GM19397 (cell line): ENCODE measurements around the gene EDNRA.

Experiments used
- ATAC-seq: cut with Tn5 transposase; IDR thresholded peaks from one replicate; pipeline ENCODE4 v1.9.1; 2021; ENCODE audit warnings: mild to moderate bottlenecking, moderate library complexity; ENCODE audit not compliant: unreplicated experiment

Gene EDNRA

DNA sequence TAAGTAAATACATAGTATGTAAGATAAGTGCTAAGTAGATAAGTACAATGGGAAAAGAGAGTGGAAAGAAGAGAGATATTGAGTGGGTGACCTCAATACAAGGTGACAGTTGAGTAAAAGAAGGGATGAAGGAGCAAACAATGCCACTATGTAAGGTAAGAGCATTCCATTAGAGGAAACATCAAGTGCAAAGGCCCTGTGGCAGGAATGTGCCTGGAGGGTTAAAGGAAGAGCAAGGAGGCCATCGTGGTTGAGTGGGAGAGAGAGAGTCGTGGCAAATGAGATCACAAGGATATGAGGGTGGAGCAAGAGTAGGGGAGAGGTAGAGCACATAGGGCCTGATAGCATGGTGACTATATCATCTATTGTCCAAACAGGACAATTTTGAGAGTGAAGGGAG lies 13.4 kb downstream of the EDNRA start:
- no peak for ATAC-seq

DNA sequence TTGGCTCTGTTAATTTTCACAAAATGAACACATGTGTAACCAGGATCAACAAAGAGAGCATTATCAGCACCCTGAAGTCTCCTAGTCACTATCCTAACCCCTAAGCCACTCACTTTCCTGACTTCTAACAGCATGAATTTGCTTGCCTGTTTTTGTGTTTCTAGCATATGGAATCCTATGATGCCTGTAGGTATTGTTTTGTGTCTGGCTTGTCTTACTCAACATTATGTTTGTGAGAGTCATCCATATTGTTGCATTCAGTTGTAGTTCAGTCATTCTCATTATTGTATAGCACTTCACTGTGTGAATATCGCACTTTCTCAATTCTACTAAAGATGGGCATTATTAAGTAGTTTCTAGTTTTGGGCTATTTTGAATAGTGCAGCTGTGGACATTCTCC lies 15.6 kb downstream of the EDNRA start:
- ATAC-seq = no peak

DNA sequence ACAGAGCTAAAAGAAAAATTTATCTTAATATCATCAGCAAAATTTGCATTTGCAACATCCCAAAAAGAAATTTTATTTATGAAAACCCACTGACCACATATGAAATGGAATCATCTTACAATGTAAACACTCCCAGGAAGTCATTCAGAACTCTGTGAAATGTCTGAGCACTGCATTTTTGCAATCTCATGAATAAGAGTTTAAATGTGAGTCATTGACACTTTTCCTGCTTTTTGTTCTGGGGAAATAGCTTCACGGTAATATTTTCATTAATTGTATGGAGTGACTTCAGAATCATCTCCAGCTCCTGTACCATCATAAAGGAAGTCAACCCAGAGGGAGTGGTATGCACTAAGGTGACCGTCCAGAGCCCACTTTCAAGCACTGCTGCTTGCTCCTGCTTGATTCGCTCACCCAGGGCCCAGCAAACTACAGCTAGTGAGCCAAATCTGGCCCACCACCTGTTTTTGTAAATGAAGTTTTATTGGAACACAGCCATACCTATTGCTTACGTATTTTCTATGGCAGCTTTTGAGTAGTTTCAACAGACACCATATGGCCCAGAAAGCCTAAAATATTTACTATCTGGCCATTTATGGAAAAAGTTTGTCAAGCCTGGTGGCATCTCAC lies 17.2 kb downstream of the EDNRA start:
- ATAC-seq = no peak

DNA sequence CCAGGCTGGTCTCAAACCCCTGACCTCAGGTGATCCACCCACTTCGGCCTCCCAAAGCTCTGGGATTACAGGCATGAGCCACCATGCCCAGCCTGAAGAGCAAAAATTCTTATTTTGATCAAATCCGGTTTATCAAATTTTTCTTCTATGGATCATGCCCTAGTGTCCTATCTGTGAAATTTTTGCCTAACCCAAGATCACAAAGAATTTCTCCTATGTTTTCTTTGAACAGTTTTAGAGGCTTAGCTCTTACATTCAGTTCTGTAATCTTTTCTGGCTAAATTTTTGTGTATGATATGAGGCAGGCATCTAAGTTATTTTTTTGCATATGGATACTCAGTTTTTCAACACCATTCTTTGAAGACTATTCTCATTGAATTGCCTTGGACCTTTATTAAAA lies 27.4 kb downstream of the EDNRA start:
- ATAC-seq = no peak

DNA sequence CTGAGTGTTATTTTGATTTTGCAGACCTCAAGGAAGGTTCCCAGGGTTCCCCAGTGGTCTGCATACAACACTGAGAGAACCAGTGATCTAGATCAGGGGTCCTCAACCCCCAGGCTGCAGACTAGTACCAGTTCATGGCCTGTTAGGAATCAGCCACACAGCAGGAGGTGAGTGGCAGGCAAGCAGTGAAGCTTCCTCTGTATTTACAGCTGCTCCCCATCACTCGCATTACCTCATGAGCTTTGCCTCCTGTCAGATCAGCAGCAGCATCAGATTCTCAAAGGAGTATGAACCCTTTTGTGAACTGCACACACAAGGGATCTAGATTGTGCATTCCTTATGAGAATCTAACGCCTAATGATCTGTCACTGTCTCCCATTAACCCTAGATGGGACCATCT lies 28.5 kb downstream of the EDNRA start:
- ATAC-seq = no peak

DNA sequence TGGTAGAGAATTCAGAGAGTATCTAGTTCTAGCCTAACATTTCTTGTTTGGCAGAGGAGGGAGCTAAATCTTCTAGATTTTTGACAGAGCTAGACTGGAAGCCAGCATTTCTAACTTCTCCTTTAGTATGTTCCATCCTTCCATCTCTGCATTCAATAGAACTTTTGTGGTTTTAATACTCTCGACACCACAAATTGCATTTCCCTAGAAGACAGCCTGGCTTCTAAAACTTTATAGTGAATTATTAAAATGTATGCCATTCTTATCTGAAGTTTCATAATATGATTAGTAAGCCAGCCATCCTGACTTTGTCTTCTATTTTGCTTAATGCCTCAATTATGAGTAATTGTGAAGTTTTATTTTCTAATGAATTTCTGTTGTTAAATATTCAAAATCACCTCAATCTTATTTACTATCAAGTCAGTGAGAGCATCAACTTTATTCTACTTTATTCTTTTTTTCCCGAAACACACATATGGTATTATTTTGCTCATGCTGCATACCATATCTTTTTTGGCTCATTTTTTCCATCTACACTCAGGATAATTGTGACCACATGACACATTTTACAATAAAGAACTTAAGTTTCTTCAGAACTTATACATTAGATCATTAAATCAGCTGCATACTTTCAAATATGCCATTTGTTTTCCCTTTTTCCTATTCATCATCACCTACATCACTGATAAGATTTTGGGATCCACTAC lies 30.2 kb downstream of the EDNRA start:
- ATAC-seq = no peak

DNA sequence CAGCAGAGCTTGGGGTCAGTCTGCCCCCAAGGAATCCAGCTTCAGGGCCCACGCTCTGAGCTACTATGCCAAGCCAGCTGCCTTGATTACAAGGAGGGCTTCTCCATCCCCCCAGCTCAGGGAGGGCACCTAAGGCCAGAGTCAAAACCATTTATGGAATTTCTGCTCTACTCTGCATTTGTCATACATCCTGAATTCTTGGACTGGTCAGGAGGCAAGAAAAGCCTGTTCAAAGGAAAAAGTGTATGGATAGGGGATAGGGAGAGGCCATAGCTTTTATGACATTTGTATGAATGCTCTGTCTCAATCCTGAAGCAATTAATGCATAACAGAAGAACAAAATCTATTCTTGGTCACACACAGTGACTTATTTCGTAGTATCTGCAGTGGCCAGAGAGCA lies 32.2 kb downstream of the EDNRA start:
- no peak for ATAC-seq

DNA sequence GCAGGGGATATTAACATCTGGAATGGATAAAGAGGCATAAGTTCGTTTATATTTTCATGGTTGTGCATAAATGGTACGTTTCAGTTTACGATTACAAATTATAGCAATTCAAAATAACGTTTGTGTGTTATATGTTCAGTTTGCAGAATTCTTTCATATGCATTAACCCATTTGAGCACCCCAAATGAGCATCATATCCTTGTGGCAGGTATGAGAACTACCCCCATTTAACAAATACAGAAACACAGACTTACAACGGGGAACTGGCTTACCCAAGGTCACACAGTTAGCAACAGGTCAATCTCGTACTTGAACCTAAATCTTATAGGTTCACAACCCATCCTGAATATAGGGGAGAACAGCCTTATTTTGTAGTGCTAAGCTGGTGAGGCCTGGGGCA lies 33.1 kb downstream of the EDNRA start:
- ATAC-seq = no peak

DNA sequence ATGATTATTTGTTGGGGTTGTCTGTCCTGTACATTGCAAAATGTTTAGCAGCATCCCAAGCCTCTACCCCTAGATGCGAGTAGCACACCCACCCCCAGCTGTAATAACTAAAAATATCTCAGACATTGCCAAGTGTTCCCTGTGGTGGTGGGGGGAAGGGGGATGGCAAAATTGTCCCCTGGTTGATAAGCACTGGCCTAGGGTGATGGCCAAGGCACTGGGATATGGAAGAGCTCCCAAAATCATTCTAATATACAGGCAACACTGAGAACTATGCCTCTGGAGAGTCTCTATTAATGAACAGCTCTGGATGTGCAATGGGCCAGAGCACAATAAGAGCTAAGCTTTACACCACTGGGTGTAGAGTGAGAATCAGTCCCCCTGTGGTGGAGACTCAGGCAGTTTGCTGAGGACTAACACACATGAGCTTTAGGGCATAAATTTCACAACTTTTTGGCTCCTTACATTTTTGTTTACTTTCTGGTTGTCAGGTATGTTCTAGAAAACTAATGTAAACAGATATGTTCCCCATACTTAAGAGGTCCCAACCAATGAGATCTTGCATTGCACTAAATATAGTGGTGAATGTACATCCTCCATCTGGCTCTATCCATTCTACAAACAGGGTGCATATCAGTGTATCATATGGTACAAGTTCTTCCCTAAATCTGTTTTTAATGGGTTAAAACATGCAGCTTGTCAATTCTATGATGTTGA lies 34.5 kb downstream of the EDNRA start:
- ATAC-seq = no peak

DNA sequence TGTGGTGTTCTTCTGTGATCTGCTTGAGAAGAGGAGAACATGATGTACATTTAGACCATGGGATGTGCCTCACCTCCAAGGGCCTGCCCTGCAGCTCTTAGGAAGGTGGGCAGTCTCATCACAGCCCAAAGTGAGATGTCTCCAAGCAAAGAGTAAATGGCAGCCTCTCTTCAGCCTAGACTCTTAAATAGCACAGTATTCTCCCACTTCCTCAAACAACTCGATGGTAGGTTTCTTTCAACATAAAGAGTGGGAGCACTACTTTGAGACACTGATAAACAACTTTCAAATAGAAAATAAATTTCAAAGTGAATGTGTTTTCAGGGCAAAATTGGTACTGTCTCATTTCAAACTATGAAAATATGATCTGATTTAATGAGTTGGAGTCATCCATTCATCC lies 35.2 kb downstream of the EDNRA start:
- ATAC-seq = no peak

DNA sequence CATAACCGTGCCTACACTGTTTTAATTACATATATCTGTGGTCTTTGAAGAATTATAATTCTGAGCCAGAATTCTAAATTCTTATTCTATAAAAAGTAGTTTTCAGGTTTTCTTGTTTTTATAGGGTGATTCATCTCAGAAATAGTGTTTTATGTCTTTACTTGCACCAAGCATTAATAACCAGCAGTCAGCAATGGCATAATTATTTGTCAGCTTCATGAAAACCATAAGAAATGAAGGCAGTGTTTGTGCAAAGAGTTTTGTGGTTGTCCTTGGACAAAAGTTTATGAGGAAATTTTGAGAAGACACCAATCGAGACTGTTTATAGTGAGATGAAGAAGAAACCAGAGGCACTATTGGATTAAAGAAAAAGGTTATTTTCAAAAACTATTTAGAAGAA lies 37.2 kb downstream of the EDNRA start:
- no peak for ATAC-seq

DNA sequence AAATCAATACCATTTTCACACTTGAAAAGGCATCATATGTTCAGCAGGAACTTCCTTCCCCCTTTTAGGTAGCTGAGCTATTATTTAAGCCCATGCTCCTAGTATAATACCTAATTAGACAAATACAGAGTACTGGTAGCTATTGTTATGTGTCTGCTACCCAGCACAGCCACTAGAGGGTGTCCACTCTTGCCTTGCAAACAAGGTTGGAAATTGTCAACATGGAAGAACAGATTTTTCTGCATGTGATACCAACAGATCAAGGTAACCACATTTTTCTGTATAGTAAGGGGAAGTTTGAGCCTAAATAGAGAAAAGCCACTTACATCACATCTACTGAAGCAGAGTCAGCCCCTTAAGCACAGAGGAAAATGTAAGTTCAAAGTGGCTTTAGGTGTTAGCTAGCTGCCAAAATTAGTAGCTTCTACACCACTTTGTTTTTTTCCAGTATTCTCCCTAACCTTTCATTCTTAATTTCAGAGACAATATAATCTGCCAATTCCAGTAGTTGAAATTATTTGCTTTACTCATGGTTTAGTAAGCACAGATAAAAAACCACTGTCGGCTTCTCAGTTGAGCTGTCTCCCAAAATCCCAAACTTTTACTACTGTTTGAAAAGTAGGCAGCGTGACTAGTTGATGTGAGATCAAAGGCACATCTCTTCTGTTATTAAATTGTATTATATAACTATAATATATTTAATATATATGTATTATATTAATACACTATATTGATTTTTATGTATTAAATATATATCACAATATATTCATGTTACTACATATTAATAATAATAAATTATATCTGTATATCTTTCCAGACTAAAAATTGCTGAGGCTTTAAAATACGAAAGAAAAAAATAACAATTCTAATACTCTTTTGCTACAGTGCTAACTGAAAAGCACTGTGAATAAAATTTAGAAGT lies 38.2 kb downstream of the EDNRA start:
- peak; percentile 84 for ATAC-seq

DNA sequence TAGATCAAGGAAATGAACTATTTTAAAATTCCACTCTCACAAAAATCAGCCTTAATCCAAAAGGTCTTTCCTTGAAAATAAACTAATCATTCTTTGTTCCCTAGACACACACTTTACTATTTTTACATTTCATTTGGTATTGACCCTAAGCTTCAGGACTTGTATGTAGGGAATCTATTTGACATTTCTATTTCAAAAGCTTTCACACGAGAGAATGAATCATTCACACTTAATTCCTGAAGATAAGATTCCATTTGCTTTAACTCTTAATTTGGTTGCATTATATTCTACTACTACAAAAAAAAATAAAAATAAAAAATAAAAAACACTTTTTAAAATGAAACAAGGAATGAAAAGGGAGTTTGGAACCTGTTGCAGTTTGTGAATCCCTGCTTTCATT lies 43.7 kb downstream of the EDNRA start:
- no peak for ATAC-seq

DNA sequence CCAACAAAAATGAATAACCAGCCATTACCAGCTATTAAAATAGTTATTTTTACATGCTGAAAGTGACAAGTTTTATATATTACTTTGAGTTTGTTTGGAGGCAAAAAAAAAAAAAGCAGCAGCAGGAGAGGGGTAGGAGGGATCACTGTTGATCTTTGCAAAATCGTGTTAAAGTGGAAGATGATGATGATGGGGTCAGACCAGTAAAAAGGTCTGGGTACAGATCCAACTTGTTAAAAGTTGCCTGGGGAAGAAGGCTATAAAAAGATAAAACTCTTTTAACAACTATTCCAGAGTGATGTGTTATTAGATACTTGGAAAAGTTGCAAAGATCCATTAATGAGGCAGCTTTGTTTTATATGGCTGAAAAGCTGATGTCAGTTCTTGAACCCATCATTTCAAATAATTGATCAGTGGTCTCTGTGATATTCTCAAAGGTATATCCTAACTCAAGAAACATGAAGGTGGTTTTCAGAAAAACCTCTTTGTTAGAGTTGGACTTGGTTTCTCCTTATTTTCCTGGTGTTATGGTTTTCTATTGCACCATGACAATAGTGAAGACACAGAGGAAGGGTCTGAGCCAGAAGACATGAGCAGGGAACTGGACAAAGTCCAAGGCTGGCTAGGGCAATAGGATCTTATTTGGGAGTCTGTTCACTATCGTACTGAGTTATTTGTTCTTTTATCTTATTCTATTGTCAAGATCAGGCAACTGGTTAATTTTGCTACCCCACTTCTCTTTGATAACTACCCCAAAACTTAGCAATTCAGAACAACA lies 44.8 kb downstream of the EDNRA start:
- no peak for ATAC-seq

DNA sequence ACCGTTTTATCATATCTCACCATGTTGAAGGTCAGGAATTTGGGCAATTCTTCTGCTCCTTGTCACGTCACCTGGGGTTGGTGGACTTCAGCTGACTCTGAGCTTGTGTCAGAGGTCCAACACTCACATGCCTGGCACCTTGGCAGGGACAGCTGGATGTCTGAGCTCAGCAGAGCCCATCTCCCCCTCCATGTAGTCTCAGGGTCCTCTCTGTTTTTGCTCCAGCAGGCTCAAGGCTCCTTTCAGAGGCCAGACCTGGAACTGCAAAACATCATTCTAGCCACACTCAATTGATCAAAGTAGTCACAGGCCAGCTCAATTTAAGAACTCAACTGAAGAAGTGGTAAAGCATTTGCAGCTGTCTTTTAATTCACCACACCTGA lies 45.4 kb downstream of the EDNRA start:
- ATAC-seq = no peak

DNA sequence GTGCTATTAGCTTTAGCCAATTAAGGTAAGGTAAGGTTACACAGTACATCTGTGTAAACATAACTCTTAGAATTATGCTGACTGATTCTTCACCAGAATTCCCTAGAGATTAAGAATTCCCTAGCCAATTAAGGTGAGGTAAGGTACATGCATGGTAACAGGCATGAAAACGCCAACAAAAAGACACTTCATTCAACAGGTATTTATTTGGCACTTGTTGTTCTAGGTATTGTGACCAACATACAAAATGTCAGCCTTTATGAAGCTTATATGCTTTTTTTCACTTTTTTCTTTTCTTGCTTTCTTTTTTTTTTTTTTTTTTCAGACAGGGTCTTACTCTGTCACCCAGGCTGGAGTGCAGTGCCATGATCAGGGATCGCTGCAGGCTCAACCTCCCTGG lies 47.2 kb downstream of the EDNRA start:
- no peak for ATAC-seq

DNA sequence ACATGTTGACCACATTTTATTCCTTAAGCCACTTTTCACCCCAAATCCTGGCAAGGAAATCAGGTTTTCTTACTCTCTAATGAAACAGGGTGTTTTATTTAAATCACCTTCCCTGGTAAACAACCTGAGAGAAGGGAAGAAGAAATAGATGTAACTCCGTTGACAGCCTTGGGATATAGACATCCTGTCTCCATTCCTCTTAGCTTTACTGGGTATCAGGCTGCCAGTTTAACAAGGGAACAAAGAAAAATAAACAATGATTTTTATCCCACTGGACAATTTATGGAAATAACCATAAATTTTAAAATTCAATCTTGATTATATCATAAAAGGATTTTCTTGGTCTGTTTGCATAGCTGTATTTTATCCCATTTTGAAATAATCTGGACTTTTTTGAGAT lies 49.2 kb downstream of the EDNRA start:
- ATAC-seq = no peak

DNA sequence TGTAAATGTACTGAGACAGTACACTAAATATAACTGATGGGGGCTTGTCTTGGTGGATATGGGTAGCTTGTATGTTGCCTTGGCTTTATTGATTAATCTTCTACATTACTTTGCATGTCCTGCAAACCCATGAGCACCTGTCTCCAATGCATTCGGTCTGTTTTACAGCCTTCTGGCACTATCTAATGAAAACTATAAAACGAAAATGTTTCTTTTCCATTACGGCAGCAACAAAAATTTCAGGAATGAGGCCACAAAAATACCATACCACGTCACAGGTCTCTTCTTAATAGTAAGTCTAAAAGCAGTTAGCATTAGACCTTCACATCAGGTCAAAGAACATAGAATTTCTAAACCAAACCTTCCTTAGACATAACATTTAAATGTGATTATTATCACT lies 49.8 kb downstream of the EDNRA start:
- no peak for ATAC-seq

DNA sequence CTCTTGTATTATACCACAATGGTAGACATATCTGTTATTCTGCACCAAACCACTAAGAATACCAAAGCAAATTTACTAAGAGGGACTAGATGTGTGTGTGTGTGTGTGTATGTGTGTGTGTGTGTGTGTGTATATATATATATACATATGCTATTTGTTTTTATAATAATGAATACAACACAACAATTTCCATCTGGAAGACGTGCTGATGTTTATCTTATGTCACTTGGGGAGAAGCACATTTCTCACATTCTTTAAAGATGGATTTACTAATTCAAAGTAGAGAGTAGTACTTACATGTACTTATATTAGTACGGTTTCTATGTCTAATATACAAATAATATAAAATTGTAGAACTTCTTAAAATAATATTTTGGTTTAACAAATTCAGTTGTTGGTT lies 52.0 kb downstream of the EDNRA start:
- ATAC-seq = no peak

DNA sequence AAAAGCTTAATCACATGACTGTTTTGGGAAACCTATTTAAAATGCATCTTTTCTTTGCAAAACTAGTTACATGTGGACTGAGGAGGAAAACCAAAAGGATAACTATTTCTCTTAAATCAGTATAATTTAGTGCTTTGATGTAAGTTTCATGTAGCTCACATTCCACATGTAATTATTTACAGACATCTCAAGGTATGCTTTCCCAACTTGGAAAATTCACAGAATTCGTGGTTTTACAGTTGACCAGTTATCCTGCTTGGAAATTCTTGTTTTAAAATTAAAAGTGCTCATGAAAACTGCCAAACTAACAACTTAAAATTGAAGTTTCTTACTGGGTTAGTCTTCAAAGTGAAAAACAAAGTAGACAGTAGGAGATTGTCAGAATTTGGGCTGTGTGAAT lies 52.4 kb downstream of the EDNRA start:
- no peak for ATAC-seq

DNA sequence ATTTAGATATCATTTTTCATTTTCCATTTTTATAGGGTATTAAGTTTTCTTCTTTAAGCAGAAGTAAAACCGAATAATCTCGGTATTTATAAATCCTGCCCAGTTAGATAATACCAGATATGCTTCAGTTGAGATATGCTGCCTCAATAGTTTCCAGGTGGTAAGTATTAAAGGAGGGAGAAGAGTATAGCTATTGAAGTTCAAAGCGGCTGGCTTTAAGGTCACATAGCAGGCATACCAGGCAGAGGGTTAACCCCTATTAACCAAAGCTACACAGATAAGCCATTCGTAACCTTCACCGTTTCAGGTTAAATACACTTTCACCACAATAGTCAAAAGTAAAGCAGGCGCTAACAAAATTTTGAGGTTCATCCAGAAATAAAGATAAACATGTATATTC lies 54.2 kb downstream of the EDNRA start:
- ATAC-seq = no peak
